RWPE2 (cell line): ENCODE results near the gene LRP2.
"Not testable (repeated sequence)": the region's sequence is repeated elsewhere in the genome, so short reads cannot be mapped to it uniquely, and the experiment has no call there.

Experiments
- ATAC-seq: fragments of 200-7000 bp; cut with Tn5 transposase; 3 replicates; pipeline ENCODE4 v1.9.1; 2021; ENCODE audit warnings: low read depth
- DNase-seq: peaks from one replicate; pipeline ENCODE4 v3.0.0-alpha.2; 2020; ENCODE audit warnings: low spot score
- H3K27ac ChIP-seq: fragments of 450-650 bp; 2 replicates; pipeline ENCODE4 v1.5.1; 2017; ENCODE audit warnings: mild to moderate bottlenecking; ENCODE audit not compliant: poor library complexity, severe bottlenecking
- H3K27me3 ChIP-seq: fragments of 250-450 bp; sonication (Bioruptor Pico); 2 replicates; pipeline ENCODE4 v1.5.1; 2021; ENCODE audit warnings: mild to moderate bottlenecking, moderate library complexity; ENCODE audit not compliant: insufficient read depth, poor library complexity, severe bottlenecking
- H3K36me3 ChIP-seq: fragments of 250-450 bp; sonication (Bioruptor Pico); 2 replicates; pipeline ENCODE4 v1.5.1; 2020; ENCODE audit warnings: low read depth, mild to moderate bottlenecking, moderate library complexity
- H3K4me1 ChIP-seq: fragments of 250-450 bp; sonication (Bioruptor Pico); 2 replicates; pipeline ENCODE4 v1.5.1; 2021; ENCODE audit warnings: mild to moderate bottlenecking, moderate library complexity; ENCODE audit not compliant: insufficient read depth, poor library complexity, severe bottlenecking
- H3K4me3 ChIP-seq: fragments of 250-450 bp; sonication (Bioruptor Pico); 2 replicates; pipeline ENCODE4 v1.5.1; 2021; ENCODE audit warnings: mild to moderate bottlenecking, moderate library complexity; ENCODE audit not compliant: severe bottlenecking
- H3K9me3 ChIP-seq: fragments of 250-450 bp; sonication (Bioruptor Pico); 2 replicates; pipeline ENCODE4 v1.5.1; 2021; ENCODE audit warnings: mild to moderate bottlenecking, moderate library complexity; ENCODE audit not compliant: severe bottlenecking
- CTCF ChIP-seq: fragments of 450-650 bp; IDR thresholded peaks from one replicate; pipeline ENCODE4 v1.5.1; 2017; ENCODE audit warnings: mild to moderate bottlenecking, moderate library complexity; ENCODE audit not compliant: poor library complexity, severe bottlenecking

Gene LRP2

DNA sequence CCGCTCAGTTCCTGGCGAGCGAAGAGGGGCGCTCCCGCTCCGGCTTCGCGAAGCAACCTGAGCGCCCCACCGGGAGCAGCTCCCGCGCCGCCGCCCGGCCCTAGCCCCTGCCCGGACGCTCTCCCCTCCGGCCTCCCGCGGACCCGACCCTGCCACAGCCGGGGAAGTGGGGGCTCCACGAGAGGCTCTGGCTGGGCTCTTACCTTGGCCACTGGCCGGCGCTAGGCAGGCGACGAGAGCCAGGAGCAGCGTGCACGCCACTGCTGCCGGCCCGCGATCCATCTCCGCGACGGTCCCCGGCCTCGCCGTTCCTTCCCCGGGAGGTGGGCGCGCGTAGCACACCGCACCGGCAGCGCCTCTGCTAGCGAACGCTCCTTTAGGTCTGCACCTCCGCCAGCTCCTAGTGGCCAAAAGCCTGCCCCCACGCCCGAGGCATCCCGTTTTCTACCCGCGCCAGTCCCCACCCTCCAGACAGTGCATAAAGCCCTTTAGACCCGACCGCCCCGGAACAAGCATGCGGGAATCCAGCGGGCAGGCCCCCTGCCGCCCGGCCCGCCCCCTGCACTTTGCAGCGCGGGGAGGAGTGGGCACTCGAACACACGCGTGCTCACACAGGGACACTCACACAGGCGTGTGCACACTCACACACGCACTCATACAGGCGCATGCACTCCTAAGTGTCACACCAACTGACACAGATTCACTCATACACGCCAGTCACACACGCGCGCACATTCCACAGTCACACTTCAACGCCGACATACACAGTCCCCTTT, at the start of gene LRP2:
TSS of gene LRP2 (minus strand) at position 417 of the 776 bp plus-strand sequence. CDS start at position 282, 135 bp downstream.
- Histone ChIP-seq H3K9me3 (no peaks in the 10 kb centered on the region), H3K4me3 (peak within 1 kb of the TSS; percentile 3), H3K4me1 (no peaks in the 10 kb centered on the region), H3K27ac (no peak within 1 kb of the TSS), H3K36me3 (no peaks in the 10 kb centered on the region), H3K27me3 (peaks cover 75% of the 10 kb centered on the region)
- TF ChIP-seq CTCF, result no peak
- DNase-seq (no peak), ATAC-seq (0 out of 3 replicates have a peak, but pooled peaks have one; percentile 10)

GRCh38 chr2:169406891-169407290, 44.6 kb upstream of the LRP2 start:
- no peak for TF ChIP-seq CTCF
- ATAC-seq, result no peak
- Histone ChIP-seq H3K4me1 (no peaks in the 10 kb centered on the region), H3K36me3 (no peaks in the 10 kb centered on the region), H3K4me3 (no peak overlapping the region), H3K9me3 (no peaks in the 10 kb centered on the region), H3K27ac (no peak overlapping the region), H3K27me3 (no peaks in the 10 kb centered on the region)
- no peak for DNase-seq

DNA sequence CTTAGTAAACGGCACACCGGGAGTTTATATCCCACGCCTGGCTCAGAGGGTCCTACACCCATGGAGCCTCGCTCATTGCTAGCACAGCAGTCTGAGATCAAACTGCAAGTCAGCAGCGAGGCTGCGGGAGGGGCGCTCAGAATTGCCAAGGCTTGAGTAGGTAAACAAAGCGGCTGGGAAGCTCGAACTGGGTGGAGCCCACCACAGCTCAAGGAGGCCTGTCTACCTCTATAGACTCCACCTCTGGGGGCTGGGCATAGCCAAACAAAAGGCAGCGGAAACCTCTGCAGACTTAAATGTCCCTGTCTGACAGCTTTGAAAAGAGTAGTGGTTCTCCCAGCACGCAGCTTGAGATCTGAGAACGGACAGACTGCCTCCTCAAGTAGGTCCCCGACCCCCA, 37.2 kb upstream of the LRP2 start:
- H3K36me3 ChIP-seq, H3K27ac ChIP-seq, DNase-seq, H3K9me3 ChIP-seq, H3K4me3 ChIP-seq, H3K4me1 ChIP-seq, ATAC-seq, H3K27me3 ChIP-seq: not testable (repeated sequence)

DNA sequence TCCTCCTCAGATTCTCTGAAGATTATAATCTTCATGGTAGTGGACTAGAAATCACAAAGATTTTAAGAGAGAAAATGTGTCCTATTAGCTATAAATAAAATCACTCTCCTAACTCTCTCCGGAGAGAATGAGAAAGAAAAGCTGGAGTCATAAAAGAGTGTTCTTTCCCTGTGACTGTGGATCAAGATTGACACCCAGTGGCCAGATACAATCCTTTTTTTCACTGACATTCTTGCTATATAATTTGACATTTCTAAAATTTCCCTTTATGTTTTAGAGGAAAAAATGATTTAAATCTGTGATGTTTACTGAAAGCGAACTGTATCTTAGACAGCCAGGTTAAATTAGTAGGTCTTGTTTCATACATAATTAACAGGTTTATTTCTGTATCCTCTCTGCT, 35.4 kb upstream of the LRP2 start:
- H3K36me3 ChIP-seq, result no peaks in the 10 kb centered on the region
- no peaks in the 10 kb centered on the region for H3K9me3 ChIP-seq
- peaks cover 7% of the 10 kb centered on the region for H3K27me3 ChIP-seq
- peak; percentile 52 for TF ChIP-seq CTCF
- no peak for ATAC-seq
- H3K4me1 ChIP-seq, result no peaks in the 10 kb centered on the region
- H3K27ac ChIP-seq, result no peak overlapping the region
- no peak for DNase-seq
- H3K4me3 ChIP-seq, result no peak overlapping the region

- TF ChIP-seq CTCF, result no peak
- no peak for ATAC-seq
- Histone ChIP-seq H3K27ac (no peak overlapping the region), H3K36me3 (no peaks in the 10 kb centered on the region), H3K27me3 (peaks cover 20% of the 10 kb centered on the region), H3K4me3 (no peak overlapping the region), H3K4me1 (no peaks in the 10 kb centered on the region), H3K9me3 (no peaks in the 10 kb centered on the region)
- no peak for DNase-seq
These were observed 33.6 kb upstream of the LRP2 start for GRCh38 chr2:169395821-169396374.
